NCI-H2227 treated with DMSO at 0.1 percent for 48 hours (cell line): ENCODE results near the gene GAREM1.

Experiments used
- DNase-seq: peaks from one replicate; lab custom pipeline; 2025; lab: John Stamatoyannopoulos, UW

Gene GAREM1

GRCh38 chr18:32290810-32291209 is 179.9 kb downstream of the GAREM1 start:
- no peak for DNase-seq

- peak; percentile 54 for DNase-seq
These were observed 181.1 kb downstream of the GAREM1 start for GRCh38 chr18:32289483-32290075.

GRCh38 chr18:32287873-32288272 is 182.8 kb downstream of the GAREM1 start:
- no peak for DNase-seq

GRCh38 chr18:32287249-32287648 is 183.4 kb downstream of the GAREM1 start:
- DNase-seq = no peak

- DNase-seq = no peak
These were observed 183.9 kb downstream of the GAREM1 start for GRCh38 chr18:32286749-32287148.

GRCh38 chr18:32284284-32284683 is 186.4 kb downstream of the GAREM1 start:
- DNase-seq = no peak

- DNase-seq = peak; percentile 54
These were observed 189.8 kb downstream of the GAREM1 start for GRCh38 chr18:32280911-32281310.

- DNase-seq = no peak
These were observed 190.4 kb downstream of the GAREM1 start for GRCh38 chr18:32280188-32280783.

- DNase-seq = no peak
These were observed 192.4 kb downstream of the GAREM1 start for GRCh38 chr18:32278177-32278799.

GRCh38 chr18:32277549-32277948 is 193.1 kb downstream of the GAREM1 start:
- DNase-seq = peak; percentile 16

GRCh38 chr18:32276906-32277305 is 193.8 kb downstream of the GAREM1 start:
- no peak for DNase-seq

GRCh38 chr18:32276256-32276655 is 194.4 kb downstream of the GAREM1 start:
- DNase-seq = no peak

- no peak for DNase-seq
These were observed 195.5 kb downstream of the GAREM1 start for GRCh38 chr18:32275221-32275620.

GRCh38 chr18:32274307-32274706 is 196.4 kb downstream of the GAREM1 start:
- no peak for DNase-seq

GRCh38 chr18:32271672-32272208 is 198.9 kb downstream of the GAREM1 start:
- DNase-seq = peak; percentile 2

- no peak for DNase-seq
These were observed 200.3 kb downstream of the GAREM1 start for GRCh38 chr18:32270341-32270740.

GRCh38 chr18:32267463-32267862 is 203.2 kb downstream of the GAREM1 start:
- no peak for DNase-seq

- no peak for DNase-seq
These were observed 206.3 kb downstream of the GAREM1 start for GRCh38 chr18:32264401-32264800.

GRCh38 chr18:32262092-32262491 is 208.6 kb downstream of the GAREM1 start:
- no peak for DNase-seq

GRCh38 chr18:32261003-32261402 is 209.7 kb downstream of the GAREM1 start:
- DNase-seq = no peak

GRCh38 chr18:32259553-32259952 is 211.1 kb downstream of the GAREM1 start:
- no peak for DNase-seq

- no peak for DNase-seq
These were observed 212.0 kb downstream of the GAREM1 start for GRCh38 chr18:32258558-32259204.

GRCh38 chr18:32258148-32258547 is 212.5 kb downstream of the GAREM1 start:
- DNase-seq = no peak
